Posterior vena cava (tissue), 2 donors: ENCODE results near the gene ANKS3. TPM values are rescaled to one million over a fixed set of nuclear protein-coding genes. Genes with fewer than 3 reads are reported as not detected.

ENCODE experiments used
- DNase-seq: peaks from one replicate; pipeline ENCODE4 v3.0.0-alpha.2; 2020; ENCODE audit warnings: low spot score
- intact Hi-C, 2 donors: fragments of 100-400 bp; cut with DNase I; formaldehyde crosslinking; loops; one replicate each; pipeline versions ENCODE4 v1.14.1 to v1.14.2; 2022 to 2023
- long read RNA-seq, 2 donors: library from polyadenylated mRNA; unstranded; transcript quantifications; one replicate each; pipeline ENCODE4 v2.0.0, GENCODE V29; 2020 to 2021
- total RNA-seq, 2 donors: library from RNA; stranded (reverse); fragmentation: NEBNext Ultra II Directional; extraction: Animal tissue kit (Norgen Biotek cat#: 25700); gene quantifications; one replicate each; pipeline ENCODE4 v1.2.1, GENCODE V29; 2021
- donor health status: DM: yes; HTN: yes; CAD: no.
- donor health status: DM: yes; HTN: yes; CAD: no.

The ANKS3 gene, protein sequence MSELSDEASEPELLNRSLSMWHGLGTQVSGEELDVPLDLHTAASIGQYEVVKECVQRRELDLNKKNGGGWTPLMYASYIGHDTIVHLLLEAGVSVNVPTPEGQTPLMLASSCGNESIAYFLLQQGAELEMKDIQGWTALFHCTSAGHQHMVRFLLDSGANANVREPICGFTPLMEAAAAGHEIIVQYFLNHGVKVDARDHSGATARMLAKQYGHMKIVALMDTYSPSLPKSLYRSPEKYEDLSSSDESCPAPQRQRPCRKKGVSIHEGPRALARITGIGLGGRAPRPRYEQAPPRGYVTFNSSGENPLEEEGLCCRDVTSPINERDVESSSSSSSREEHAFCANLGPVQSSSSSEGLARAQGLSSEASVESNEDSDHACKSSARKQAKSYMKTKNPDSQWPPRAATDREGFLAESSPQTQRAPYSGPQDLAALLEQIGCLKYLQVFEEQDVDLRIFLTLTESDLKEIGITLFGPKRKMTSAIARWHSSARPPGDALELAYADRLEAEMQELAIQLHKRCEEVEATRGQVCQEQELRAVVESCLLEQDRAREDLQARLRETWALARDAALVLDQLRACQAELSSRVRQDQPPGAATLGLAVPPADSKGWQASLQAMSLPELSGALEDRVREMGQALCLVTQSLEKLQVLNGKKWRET
- 10 to 100 TPM; 17.0 to 17.8 TPM for total RNA-seq
- long read RNA-seq, donor 1, partial matches to known transcripts = 0 of 15 reads
- long read RNA-seq, donor 1, other reads (novel, unspliced or antisense) = 12 of 15 reads
- long read RNA-seq, donor 2, partial matches to known transcripts = 5 of 59 reads
- long read RNA-seq, donor 2, other reads (novel, unspliced or antisense) = 49 of 59 reads

- intact Hi-C loops = no loop called here
- peak; percentile 98 for DNase-seq
These were observed at the start of gene ANKS3, which contains the start of gene DNAAF8 for GRCh38 chr16:4734063-4734729. ANKS3 (minus strand) TSS chr16:4734271; CDS start chr16:4730149, 4,122 bp downstream. DNAAF8 (plus strand) TSS chr16:4734537; CDS start chr16:4736515, 1,978 bp downstream.

GRCh38 chr16:4783251-4783950 is 49.3 kb upstream of the ANKS3 start:
- no peak for DNase-seq
- intact Hi-C loops = no loop called here

DNA sequence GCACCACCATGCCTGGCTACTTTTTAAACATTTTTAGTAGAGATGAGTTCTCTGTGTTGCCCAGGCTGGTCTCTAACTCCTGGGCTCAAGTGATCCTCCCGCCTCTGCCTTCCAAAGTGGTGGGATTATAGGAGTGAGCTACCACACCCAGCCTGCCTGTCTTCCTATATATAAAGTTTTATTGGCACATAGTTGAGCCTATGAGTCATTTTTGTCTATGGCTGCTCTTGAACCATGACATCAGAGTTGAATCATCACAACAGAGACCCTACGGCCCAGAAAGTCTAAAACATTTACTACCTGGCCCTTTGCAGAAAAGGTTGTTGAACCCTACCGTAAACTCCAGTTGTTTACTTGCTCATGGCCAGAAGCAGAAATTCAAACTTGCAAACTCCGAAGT is 46.2 kb upstream of the ANKS3 start:
- DNase-seq = no peak
- intact Hi-C loops = no loop called here

- intact Hi-C loops = no loop called here
- DNase-seq = no peak
These were observed 44.0 kb upstream of the ANKS3 start for GRCh38 chr16:4778050-4778392.

- DNase-seq = no peak
- intact Hi-C loops = no loop called here
These were observed 43.4 kb upstream of the ANKS3 start for GRCh38 chr16:4777339-4778049.

DNA sequence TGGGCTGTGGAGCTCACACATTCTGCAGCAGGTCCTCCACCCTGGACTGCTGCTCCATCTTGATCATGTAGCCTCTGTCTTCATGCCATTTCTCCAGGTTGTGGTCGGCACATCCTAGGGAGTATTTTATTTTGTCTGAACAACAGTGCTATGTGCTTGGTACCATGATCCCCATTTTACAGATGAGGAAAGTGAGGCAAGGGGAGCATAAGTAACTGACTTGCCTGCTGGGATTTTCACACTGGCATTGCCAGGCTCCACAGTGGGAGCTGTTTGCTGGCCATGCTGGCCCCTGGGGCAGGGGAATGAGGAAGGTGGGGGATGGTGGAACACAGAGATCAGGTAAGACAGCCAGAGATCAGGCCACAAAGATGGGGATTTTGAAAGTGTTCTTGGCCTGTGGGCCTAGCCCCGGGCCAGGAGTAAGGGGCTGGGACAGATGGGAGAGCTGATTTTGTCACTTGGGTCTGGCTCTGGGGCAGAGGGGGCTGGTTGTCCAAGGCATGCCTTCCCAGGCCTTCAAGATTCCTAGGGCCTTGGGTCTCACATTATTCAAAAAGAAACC is 42.2 kb upstream of the ANKS3 start:
- intact Hi-C loops = no loop called here
- no peak for DNase-seq

GRCh38 chr16:4775005-4775404 is 40.9 kb upstream of the ANKS3 start:
- no peak for DNase-seq
- intact Hi-C loops = no loop called here

- DNase-seq = no peak
- intact Hi-C loops = no loop called here
These were observed 38.3 kb upstream of the ANKS3 start for GRCh38 chr16:4772351-4772750.

DNA sequence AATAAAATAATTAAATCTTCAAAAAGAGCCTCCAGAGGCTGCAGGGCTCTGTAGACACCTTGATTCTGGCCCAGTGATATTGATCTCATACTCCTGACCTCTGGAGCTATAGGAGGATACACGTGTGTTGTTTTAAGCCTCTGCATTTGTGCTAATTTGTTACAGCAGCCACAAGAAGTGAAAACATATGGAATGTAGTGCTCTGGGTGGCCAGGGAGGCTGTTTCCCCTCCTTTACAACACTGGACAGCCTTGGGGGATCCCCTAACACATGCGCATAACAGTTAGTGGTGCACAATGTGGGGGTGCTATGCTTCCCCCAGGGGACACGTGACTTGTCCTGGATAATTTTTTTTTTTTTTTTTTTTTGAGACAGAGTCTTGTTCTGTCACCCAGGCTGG is 37.6 kb upstream of the ANKS3 start:
- intact Hi-C loops = no loop called here
- DNase-seq = no peak

DNA sequence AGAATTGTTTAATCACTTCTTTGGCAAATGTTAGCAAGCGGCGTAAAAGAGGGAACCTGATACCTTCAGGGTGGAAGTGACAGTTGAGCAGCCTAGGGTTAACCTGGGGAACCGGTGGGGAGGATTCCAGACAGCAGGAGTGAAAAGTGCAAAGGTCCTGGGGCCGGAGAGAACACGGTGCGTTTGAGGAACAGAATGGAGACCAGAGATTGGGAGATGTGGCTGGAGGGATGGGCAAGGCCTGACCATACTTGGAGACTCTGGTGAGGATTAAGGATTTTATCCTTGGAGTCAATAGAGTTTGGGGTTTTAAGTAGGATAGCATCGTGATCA is 35.2 kb upstream of the ANKS3 start:
- no peak for DNase-seq
- intact Hi-C loops = loop anchor here in 1 of 2 donors (10.0 kb wide), 1 partner anchor 176 kb away; no protein-coding TSS in a partner anchor

- peak; percentile 99 for DNase-seq
- intact Hi-C loops = loop anchor here in 1 of 2 donors (10.0 kb wide), 1 partner anchor 176 kb away; no protein-coding TSS in a partner anchor
These were observed 34.7 kb upstream of the ANKS3 start for GRCh38 chr16:4768549-4769305.

DNA sequence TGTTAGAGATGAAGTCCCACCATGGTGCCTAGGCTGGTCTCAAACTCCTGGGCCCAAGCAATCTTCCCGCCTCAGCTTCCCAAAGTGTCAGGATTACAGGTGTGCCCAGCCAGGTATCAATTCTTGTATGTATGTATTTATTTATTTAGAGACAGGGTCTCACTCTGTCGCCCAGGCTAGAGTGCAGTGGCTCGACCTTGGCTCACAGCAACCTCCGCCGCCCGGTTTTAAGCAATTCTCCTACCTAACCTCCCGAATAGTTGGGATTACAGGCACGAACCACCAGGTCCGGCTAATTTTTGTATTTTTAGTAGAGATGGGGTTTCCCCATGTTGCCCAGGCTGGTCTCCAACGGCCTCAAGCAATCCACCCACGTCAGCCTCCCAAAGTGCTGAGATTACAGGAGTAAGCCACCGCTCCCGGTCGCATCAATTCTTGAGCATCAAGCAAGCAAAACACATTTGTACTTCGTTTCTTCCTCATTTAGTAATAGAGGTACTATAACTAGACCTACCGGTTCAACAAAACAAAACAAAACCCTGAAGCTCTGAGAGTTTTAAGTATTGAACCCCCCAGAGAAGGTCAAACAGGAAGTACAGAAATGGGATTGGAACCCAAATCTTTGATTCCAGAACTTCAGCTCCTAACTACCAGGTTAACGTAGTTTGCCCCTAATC is 33.9 kb upstream of the ANKS3 start:
- DNase-seq = no peak
- intact Hi-C loops = loop anchor here in 1 of 2 donors (10.0 kb wide), 1 partner anchor 177 kb away; no protein-coding TSS in a partner anchor

DNA sequence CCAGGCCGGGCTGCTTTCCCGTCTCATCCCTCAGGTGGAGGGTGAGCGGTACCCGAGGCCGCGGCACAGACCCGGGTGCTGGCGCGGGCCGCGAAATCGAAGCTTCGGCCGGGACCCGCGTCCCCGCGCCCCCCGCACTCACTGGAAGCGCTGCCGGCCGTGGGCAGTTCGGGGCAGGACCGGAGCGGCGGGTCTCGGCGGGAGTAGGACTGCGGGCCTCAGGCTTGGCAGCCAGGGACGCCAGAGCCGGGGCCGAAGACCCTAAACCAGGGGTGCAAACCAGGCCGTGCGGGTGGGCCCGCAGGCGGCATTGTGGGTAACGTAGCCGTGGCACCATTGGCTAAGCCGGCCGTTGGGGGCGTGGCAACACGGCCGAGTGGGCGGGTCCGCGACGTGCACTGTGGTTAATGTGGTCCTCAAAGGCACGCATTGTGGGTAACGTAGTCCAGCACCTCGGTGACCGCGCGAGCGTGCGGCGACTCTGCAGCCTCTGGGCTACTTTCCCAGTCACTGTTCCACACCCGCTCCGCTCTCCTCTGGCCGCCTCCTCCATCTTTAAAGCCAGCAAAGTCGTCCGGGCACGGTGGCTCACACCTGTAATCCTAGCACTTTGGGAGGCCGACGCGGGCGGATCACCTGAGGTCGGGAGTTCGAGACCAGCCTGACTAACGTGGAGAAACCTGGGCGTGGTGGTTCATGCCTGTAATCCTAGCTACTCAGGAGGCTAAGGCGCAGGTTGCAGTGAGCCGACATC is 33.0 kb upstream of the ANKS3 start, which contains the start of gene ZNF500:
Gene ZNF500, minus strand, starts transcription at position 288 of the 754 bp plus-strand sequence. CDS start 1,184 bp downstream, outside the sequence.
- intact Hi-C loops = loop anchor here in 1 of 2 donors (10.0 kb wide), 1 partner anchor 178 kb away; no protein-coding TSS in a partner anchor
- DNase-seq = peak; percentile 99

DNA sequence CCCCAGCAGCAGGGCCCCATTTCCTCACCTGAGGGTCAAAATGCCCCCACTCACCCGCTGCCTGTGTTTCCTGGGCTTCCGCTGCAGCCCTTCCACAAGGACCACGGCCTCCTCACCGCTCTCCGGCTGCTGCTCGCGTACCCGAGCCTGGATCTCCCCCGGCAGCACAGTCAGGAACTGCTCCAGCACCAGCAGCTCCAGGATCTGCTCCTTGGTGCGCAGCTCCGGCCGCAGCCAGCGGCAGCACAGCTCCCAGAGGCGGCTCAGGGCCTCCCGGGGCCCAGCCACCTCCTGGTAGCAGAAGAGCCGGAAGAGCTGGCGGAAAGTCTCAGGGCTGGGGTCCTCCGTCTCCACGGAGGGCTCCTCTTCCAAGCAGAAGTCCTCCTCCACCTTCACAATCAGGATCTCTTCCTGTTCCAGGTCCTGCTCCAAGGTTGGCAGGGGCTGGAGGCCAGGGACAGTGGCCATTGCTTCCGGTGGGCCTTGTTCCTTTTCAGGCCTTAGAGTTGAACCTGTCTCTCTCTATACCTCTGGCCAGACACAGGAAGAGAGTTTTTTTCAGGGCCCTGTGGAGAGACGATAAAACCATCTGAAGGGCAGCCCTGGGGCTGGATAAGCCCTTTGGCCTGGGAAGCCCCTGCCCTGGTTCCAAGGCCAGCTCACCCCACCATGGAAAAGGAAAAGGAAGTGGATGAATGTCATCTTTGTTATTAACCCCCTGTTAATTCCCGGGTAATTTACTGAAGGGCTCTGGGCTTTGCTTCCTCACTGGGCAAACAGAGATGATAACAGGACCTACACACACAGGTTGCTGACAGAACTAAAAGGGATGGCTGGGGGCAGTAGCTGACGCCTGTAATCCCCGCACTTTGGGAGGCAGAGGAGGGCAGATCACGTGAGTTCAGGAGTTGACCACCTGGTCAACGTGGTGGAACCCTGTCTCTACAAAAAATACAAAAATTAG is 31.7 kb upstream of the ANKS3 start:
- no peak for DNase-seq
- intact Hi-C loops = loop anchor here in 1 of 2 donors (10.0 kb wide), 1 partner anchor 179 kb away; no protein-coding TSS in a partner anchor

GRCh38 chr16:4763791-4764190 is 29.7 kb upstream of the ANKS3 start:
- no peak for DNase-seq
- intact Hi-C loops = loop anchor here in 1 of 2 donors (10.0 kb wide), 1 partner anchor 181 kb away; no protein-coding TSS in a partner anchor
